ENCODE measurements around the gene GFI1B.
"Not testable (repeated sequence)": the region's sequence is repeated elsewhere in the genome, so short reads cannot be mapped to it uniquely, and the experiment has no call there.

GFI1B gene

GRCh38 chr9:132986640-132987620, 8.4 kb downstream of the GFI1B start:
- TF ChIP-seq CTCF (IDR thresholded peaks at IDR 0.05; ENCODE audit: borderline replicate concordance, insufficient read depth, low read depth, low read length), result no peak
- H3K4me3 ChIP-seq (ENCODE audit: low read depth, low read length), result no peak overlapping the region

DNA sequence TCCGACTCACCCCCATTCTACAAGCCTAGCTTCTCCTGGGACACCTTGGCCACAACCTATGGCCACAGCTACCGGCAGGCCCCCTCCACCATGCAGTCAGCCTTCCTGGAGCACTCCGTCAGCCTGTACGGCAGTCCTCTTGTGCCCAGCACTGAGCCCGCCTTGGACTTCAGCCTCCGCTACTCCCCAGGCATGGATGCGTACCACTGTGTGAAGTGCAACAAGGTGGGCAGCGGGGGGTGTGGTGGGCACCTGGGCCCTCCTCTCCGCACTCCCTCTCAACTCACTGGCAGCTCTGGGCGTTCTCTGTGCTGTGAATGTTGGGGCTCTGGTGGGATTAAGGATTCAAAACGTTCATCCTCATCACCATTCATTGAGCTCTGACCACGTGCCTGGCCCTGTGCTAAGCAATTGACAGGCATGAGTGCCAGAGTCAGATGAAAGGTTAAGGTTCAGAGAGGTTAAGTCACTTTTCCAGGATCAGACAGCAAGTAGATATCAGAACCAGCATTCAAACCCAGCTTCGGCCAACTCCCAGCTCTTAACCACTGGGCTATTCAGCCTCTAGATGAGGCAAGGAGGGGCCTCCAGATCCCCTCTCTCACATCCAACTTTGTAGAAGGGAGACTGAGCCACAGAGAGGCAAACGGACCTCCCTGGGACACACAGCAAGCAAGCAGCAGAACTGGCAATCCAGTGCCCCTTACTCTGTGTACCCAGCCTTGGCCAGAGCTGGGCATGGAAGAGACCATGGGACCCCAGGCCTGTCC, 9.9 kb downstream of the GFI1B start:
- H3K4me3 ChIP-seq (ENCODE audit: low read depth, low read length), result no peak overlapping the region
- no peak for TF ChIP-seq CTCF (IDR thresholded peaks at IDR 0.05; ENCODE audit: borderline replicate concordance, insufficient read depth, low read depth, low read length)

DNA sequence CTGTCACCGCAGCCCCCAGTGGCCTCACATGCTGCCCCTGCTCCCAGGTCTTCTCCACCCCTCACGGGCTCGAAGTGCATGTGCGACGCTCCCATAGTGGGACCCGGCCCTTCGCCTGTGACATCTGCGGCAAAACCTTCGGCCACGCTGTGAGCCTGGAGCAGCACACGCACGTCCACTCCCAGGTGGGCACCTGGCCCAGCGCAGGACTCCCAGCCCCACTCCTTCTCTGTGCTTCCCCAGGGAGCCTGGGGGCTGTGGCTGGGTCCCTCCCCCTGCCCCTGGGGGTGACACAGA, 10.5 kb downstream of the GFI1B start:
- no peak for TF ChIP-seq CTCF (IDR thresholded peaks at IDR 0.05; ENCODE audit: borderline replicate concordance, insufficient read depth, low read depth, low read length)
- H3K4me3 ChIP-seq (ENCODE audit: low read depth, low read length), result no peak overlapping the region

GRCh38 chr9:132989414-132989996, 11.0 kb downstream of the GFI1B start:
- TF ChIP-seq CTCF (IDR thresholded peaks at IDR 0.05; ENCODE audit: borderline replicate concordance, insufficient read depth, low read depth, low read length), result no peak
- no peak overlapping the region for H3K4me3 ChIP-seq (ENCODE audit: low read depth, low read length)

GRCh38 chr9:132989998-132990557, 11.6 kb downstream of the GFI1B start:
- H3K4me3 ChIP-seq (ENCODE audit: low read depth, low read length), result not testable (repeated sequence)

DNA sequence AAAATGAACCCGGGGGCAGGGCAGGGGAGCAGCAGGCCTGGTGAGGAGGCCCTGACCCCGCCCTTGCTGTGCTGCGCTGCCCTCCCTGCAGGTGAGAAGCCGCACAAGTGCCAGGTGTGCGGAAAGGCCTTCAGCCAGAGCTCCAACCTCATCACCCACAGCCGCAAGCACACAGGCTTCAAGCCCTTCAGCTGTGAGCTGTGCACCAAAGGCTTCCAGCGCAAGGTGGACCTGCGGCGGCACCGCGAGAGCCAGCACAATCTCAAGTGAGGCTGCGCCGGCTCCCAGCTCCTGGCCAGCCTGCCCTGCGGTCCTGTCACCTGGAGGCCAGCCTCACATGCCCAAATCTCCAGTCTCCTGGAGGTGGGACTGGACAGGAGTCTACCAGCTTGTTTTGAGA, 12.3 kb downstream of the GFI1B start:
- TF ChIP-seq CTCF (IDR thresholded peaks at IDR 0.05; ENCODE audit: borderline replicate concordance, insufficient read depth, low read depth, low read length), result no peak
- H3K4me3 ChIP-seq (ENCODE audit: low read depth, low read length), result no peak overlapping the region

Measured in GM12875 (cell line).